ENCODE measurements around the gene EZR.

The EZR gene

GRCh38 chr6:158816803-158817727 lies 2.1 kb downstream of the EZR start:
- peak; percentile 14 for DNase-seq

- DNase-seq = no peak
Measured at GRCh38 chr6:158816329-158816728, 2.8 kb downstream of the EZR start.

GRCh38 chr6:158815907-158816306 lies 3.3 kb downstream of the EZR start:
- DNase-seq = no peak

GRCh38 chr6:158815379-158815724 lies 3.8 kb downstream of the EZR start:
- no peak for DNase-seq

GRCh38 chr6:158813032-158813431 lies 6.1 kb downstream of the EZR start:
- DNase-seq = no peak

GRCh38 chr6:158812611-158813010 lies 6.6 kb downstream of the EZR start:
- DNase-seq = no peak

GRCh38 chr6:158810155-158811095 lies 8.7 kb downstream of the EZR start:
- no peak for DNase-seq

GRCh38 chr6:158808941-158809678 lies 10.1 kb downstream of the EZR start:
- no peak for DNase-seq

- no peak for DNase-seq
Measured at GRCh38 chr6:158808442-158808833, 10.7 kb downstream of the EZR start.

GRCh38 chr6:158807515-158808441 lies 11.4 kb downstream of the EZR start:
- DNase-seq = no peak

GRCh38 chr6:158805698-158806377 lies 13.3 kb downstream of the EZR start:
- no peak for DNase-seq

GRCh38 chr6:158804207-158804606 lies 15.0 kb downstream of the EZR start:
- no peak for DNase-seq

GRCh38 chr6:158803733-158804143 lies 15.4 kb downstream of the EZR start:
- no peak for DNase-seq

- DNase-seq = no peak
Measured at GRCh38 chr6:158801655-158802294, 17.4 kb downstream of the EZR start.

- no peak for DNase-seq
Measured at GRCh38 chr6:158799051-158799792, 19.9 kb downstream of the EZR start.

- no peak for DNase-seq
Measured at GRCh38 chr6:158798311-158798710, 20.9 kb downstream of the EZR start.

- DNase-seq = no peak
Measured at GRCh38 chr6:158797331-158798310, 21.5 kb downstream of the EZR start.

GRCh38 chr6:158796353-158796752 lies 22.8 kb downstream of the EZR start:
- no peak for DNase-seq

GRCh38 chr6:158795516-158795915 lies 23.7 kb downstream of the EZR start:
- DNase-seq = no peak
